Measurements from ENCODE around the gene DDX51. TPM values are rescaled to one million over a fixed set of nuclear protein-coding genes. Genes with fewer than 3 reads are reported as not detected.

DDX51 gene
- total and polyA plus RNA-seq, 2 of the 13 experiments (the other 11 are each of a cell fraction or from before 2014, with no cell fraction given): 10.1 TPM

GRCh38 chr12:132160601-132161035 is 16.5 kb upstream of the DDX51 start:
- Histone ChIP-seq H2AFZ (ENCODE audit: low read length) (no peak overlapping the region), H3K27ac (ENCODE audit: extremely low read length, insufficient read depth, low read length) (no peak overlapping the region), H3K36me3 (replicated peaks in 1 of 2; ENCODE audit: control insufficient read depth in 1 of 2, insufficient read depth in 2 of 2, low read length in 2 of 2) (peaks cover 0 to 2% of the 10 kb centered on the region in 2 experiments; a peak in 2 of 5 replicates), H3K9me3 (ENCODE audit: low read length) (no peaks in the 10 kb centered on the region), H3K4me2 (ENCODE audit: low read depth, low read length) (no peak overlapping the region), H3K27me3 (ENCODE audit: control insufficient read depth in 1 of 2, insufficient read depth in 2 of 2, low read length in 2 of 2) (peaks cover 2 to 21% of the 10 kb centered on the region in 2 experiments; a peak in 3 of 5 replicates), H4K20me1 (ENCODE audit: insufficient read depth, low read length) (0 out of 2 replicates have a peak, but pooled peaks cover 3% of the 10 kb centered on the region), H3K4me3 (replicated peaks in 1 of 3; ENCODE audit: insufficient read depth in 1 of 3, low read depth in 2 of 3, low read length in 3 of 3) (no peak overlapping the region), H3K79me2 (ENCODE audit: insufficient read depth, low read length) (no peaks in the 10 kb centered on the region), H3K9ac (ENCODE audit: insufficient read depth, low read depth, low read length) (no peak overlapping the region), H3K4me1 (ENCODE audit: insufficient read depth, low read length) (no peaks in the 10 kb centered on the region)
- ChIA-PET CTCF (ENCODE audit: low intra/inter-chr PET ratio, low total read pairs) (no interaction called here), POLR2A (no interaction called here)
- intact Hi-C loops (cut with micrococcal nuclease; ENCODE audit: unreplicated experiment): no loop called here
- in situ Hi-C loops (cut with HindIII; ENCODE audit: extremely low pct_ligation_motif_present, low pct_unique_long_range_greater_than_20kb): no loop called here
- WGBS (ENCODE audit: low lambda C conversion rate): 52% methylated on average over 8 of the region's 15 CpGs
- no peak for FAIRE-seq
- DNase-seq (ENCODE audit: low spot score): no peak
- BruUV-seq (replicated peaks): no TSS peak
- no peak; the same call in 1 of the 3 replicates for ATAC-seq
- TF ChIP-seq, protein P1, sequence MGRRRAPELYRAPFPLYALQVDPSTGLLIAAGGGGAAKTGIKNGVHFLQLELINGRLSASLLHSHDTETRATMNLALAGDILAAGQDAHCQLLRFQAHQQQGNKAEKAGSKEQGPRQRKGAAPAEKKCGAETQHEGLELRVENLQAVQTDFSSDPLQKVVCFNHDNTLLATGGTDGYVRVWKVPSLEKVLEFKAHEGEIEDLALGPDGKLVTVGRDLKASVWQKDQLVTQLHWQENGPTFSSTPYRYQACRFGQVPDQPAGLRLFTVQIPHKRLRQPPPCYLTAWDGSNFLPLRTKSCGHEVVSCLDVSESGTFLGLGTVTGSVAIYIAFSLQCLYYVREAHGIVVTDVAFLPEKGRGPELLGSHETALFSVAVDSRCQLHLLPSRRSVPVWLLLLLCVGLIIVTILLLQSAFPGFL (CRISPR knock-in tag; IDR thresholded peaks at IDR 0.05): no peak
- TF ChIP-seq ISL2 (CRISPR knock-in tag; IDR thresholded peaks at IDR 0.05): no peak
- TF ChIP-seq BCL6 (CRISPR knock-in tag; IDR thresholded peaks at IDR 0.05): no peak
- TF ChIP-seq, protein P2, sequence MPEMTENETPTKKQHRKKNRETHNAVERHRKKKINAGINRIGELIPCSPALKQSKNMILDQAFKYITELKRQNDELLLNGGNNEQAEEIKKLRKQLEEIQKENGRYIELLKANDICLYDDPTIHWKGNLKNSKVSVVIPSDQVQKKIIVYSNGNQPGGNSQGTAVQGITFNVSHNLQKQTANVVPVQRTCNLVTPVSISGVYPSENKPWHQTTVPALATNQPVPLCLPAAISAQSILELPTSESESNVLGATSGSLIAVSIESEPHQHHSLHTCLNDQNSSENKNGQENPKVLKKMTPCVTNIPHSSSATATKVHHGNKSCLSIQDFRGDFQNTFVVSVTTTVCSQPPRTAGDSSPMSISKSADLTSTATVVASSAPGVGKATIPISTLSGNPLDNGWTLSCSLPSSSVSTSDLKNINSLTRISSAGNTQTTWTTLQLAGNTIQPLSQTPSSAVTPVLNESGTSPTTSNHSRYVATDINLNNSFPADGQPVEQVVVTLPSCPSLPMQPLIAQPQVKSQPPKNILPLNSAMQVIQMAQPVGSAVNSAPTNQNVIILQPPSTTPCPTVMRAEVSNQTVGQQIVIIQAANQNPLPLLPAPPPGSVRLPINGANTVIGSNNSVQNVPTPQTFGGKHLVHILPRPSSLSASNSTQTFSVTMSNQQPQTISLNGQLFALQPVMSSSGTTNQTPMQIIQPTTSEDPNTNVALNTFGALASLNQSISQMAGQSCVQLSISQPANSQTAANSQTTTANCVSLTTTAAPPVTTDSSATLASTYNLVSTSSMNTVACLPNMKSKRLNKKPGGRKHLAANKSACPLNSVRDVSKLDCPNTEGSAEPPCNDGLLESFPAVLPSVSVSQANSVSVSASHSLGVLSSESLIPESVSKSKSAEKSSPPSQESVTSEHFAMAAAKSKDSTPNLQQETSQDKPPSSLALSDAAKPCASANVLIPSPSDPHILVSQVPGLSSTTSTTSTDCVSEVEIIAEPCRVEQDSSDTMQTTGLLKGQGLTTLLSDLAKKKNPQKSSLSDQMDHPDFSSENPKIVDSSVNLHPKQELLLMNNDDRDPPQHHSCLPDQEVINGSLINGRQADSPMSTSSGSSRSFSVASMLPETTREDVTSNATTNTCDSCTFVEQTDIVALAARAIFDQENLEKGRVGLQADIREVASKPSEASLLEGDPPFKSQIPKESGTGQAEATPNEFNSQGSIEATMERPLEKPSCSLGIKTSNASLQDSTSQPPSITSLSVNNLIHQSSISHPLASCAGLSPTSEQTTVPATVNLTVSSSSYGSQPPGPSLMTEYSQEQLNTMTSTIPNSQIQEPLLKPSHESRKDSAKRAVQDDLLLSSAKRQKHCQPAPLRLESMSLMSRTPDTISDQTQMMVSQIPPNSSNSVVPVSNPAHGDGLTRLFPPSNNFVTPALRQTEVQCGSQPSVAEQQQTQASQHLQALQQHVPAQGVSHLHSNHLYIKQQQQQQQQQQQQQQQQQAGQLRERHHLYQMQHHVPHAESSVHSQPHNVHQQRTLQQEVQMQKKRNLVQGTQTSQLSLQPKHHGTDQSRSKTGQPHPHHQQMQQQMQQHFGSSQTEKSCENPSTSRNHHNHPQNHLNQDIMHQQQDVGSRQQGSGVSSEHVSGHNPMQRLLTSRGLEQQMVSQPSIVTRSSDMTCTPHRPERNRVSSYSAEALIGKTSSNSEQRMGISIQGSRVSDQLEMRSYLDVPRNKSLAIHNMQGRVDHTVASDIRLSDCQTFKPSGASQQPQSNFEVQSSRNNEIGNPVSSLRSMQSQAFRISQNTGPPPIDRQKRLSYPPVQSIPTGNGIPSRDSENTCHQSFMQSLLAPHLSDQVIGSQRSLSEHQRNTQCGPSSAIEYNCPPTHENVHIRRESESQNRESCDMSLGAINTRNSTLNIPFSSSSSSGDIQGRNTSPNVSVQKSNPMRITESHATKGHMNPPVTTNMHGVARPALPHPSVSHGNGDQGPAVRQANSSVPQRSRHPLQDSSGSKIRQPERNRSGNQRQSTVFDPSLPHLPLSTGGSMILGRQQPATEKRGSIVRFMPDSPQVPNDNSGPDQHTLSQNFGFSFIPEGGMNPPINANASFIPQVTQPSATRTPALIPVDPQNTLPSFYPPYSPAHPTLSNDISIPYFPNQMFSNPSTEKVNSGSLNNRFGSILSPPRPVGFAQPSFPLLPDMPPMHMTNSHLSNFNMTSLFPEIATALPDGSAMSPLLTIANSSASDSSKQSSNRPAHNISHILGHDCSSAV (CRISPR knock-in tag; IDR thresholded peaks at IDR 0.05; ENCODE audit: borderline replicate concordance): no peak
- TF ChIP-seq SRSF9 (IDR thresholded peaks at IDR 0.05; ENCODE audit: borderline replicate concordance, insufficient read depth, low read depth, low read length, poor library complexity, severe bottlenecking): no peak
- no peak for TF ChIP-seq ZNF737 (CRISPR knock-in tag; IDR thresholded peaks at IDR 0.05; ENCODE audit: borderline replicate concordance)
- TF ChIP-seq LRRFIP1 (CRISPR knock-in tag; conservative IDR thresholded peaks at IDR 0.05): no peak
- TF ChIP-seq, protein P3, sequence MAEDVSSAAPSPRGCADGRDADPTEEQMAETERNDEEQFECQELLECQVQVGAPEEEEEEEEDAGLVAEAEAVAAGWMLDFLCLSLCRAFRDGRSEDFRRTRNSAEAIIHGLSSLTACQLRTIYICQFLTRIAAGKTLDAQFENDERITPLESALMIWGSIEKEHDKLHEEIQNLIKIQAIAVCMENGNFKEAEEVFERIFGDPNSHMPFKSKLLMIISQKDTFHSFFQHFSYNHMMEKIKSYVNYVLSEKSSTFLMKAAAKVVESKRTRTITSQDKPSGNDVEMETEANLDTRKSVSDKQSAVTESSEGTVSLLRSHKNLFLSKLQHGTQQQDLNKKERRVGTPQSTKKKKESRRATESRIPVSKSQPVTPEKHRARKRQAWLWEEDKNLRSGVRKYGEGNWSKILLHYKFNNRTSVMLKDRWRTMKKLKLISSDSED (CRISPR knock-in tag; IDR thresholded peaks at IDR 0.05): no peak
- no peak for TF ChIP-seq STAG1 (CRISPR knock-in tag; IDR thresholded peaks at IDR 0.05)
- no peak for TF ChIP-seq ELF4 (CRISPR knock-in tag; IDR thresholded peaks at IDR 0.05; ENCODE audit: borderline replicate concordance)
- TF ChIP-seq XBP1 (CRISPR knock-in tag; IDR thresholded peaks at IDR 0.05): no peak
